CD14-positive monocyte (primary cell): ENCODE data around the gene PCBP3. TPM values are rescaled to one million over a fixed set of nuclear protein-coding genes. Genes with fewer than 3 reads are reported as not detected.

ENCODE experiments used
- DNase-seq, 3 donors: peaks; one replicate each; pipeline ENCODE4 v3.0.0-alpha.2; 2011 to 2022
- H2AFZ ChIP-seq: 2 replicates; pipeline ENCODE4 v1.6.0; 2012; ENCODE audit warnings: mild to moderate bottlenecking, low read depth, low read length, inconsistent platforms; ENCODE audit not compliant: insufficient read depth, poor library complexity, severe bottlenecking
- H3K27ac ChIP-seq, 2 donors: 1 replicate in 1 of 2; 2 replicates in 1 of 2; pipeline ENCODE4 v1.5.1; 2012 to 2013; ENCODE audit warnings: low read length in 2 of 2, control low read depth in 1 of 2, inconsistent platforms in 1 of 2, low read depth in 1 of 2, mild to moderate bottlenecking in 1 of 2
- H3K27me3 ChIP-seq, 2 donors: one replicate each; pipeline versions ENCODE4 v1.6.0 to v1.6.1; 2011 to 2013; ENCODE audit warnings: low read length in 2 of 2; ENCODE audit not compliant: control insufficient read depth in 2 of 2, insufficient read depth in 2 of 2
- H3K36me3 ChIP-seq, 2 donors: replicated peaks in 1 of 2; 1 replicate in 1 of 2; 2 replicates in 1 of 2; pipeline versions ENCODE4 v1.5.1 to v1.6.1; 2012 to 2013; ENCODE audit warnings: low read length in 2 of 2, control low read depth in 1 of 2, inconsistent platforms in 1 of 2, mild to moderate bottlenecking in 1 of 2; ENCODE audit not compliant: insufficient read depth in 2 of 2, control insufficient read depth in 1 of 2
- H3K4me1 ChIP-seq, 2 donors: 1 replicate in 1 of 2; 2 replicates in 1 of 2; pipeline versions ENCODE4 v1.5.1 to v1.6.1; 2012 to 2013; ENCODE audit warnings: low read length in 2 of 2, control low read depth in 1 of 2, inconsistent platforms in 1 of 2, mild to moderate bottlenecking in 1 of 2, moderate library complexity in 1 of 2; ENCODE audit not compliant: insufficient read depth in 2 of 2, control insufficient read depth in 1 of 2
- H3K4me2 ChIP-seq: replicated peaks from 2 replicates; pipeline ENCODE3; 2012; ENCODE audit warnings: low read length, moderate library complexity, mild to moderate bottlenecking; ENCODE audit not compliant: poor library complexity, severe bottlenecking; ENCODE audit errors: extremely low read depth
- H3K4me3 ChIP-seq, 3 experiments: fragments of 200-600 bp in 1 of 3; sonication (generic) in 1 of 3; replicated peaks in 1 of 3; 1 replicate in 2 of 3; 2 replicates in 1 of 3; pipeline ENCODE4 v1.5.1; 2011 to 2013; ENCODE audit warnings: low read length in 3 of 3, mild to moderate bottlenecking in 3 of 3, control low read depth in 2 of 3, low read depth in 2 of 3, inconsistent platforms in 1 of 3, moderate library complexity in 1 of 3
- H3K79me2 ChIP-seq: 2 replicates; pipeline ENCODE4 v1.6.0; 2012; ENCODE audit warnings: mild to moderate bottlenecking, control low read depth, inconsistent platforms, low read length, moderate library complexity; ENCODE audit not compliant: insufficient read depth
- H3K9ac ChIP-seq: 2 replicates; pipeline ENCODE4 v1.6.0; 2017; ENCODE audit warnings: low read length, mild to moderate bottlenecking; ENCODE audit not compliant: insufficient read depth, poor library complexity, severe bottlenecking
- H3K9me3 ChIP-seq, 2 donors: replicated peaks in 1 of 2; 1 replicate in 1 of 2; 2 replicates in 1 of 2; pipeline versions ENCODE4 v1.5.1 to v1.6.1; 2012 to 2013; ENCODE audit warnings: low read length in 2 of 2, control low read depth in 1 of 2; ENCODE audit not compliant: control insufficient read depth in 1 of 2, insufficient read depth in 1 of 2
- H4K20me1 ChIP-seq: 2 replicates; pipeline ENCODE4 v1.6.0; 2012; ENCODE audit warnings: mild to moderate bottlenecking, low read length, control low read depth, moderate library complexity; ENCODE audit not compliant: insufficient read depth
- H3K27ac Mint-ChIP-seq, 7 donors: one replicate each; pipeline ENCODE4 v1.8.0; 2020; ENCODE audit warnings: mild to moderate bottlenecking in 7 of 7, mixed read lengths in 7 of 7, moderate library complexity in 6 of 7, inconsistent platforms in 2 of 7
- H3K27me3 Mint-ChIP-seq, 3 donors: one replicate each; pipeline ENCODE4 v1.8.0; 2021 to 2022; ENCODE audit warnings: low read depth in 3 of 3, mild to moderate bottlenecking in 3 of 3, mixed read lengths in 3 of 3, moderate library complexity in 3 of 3, inconsistent platforms in 1 of 3
- H3K36me3 Mint-ChIP-seq, 2 donors: one replicate each; pipeline ENCODE4 v1.8.0; 2020; ENCODE audit warnings: mixed read lengths in 2 of 2, inconsistent platforms in 1 of 2, mild to moderate bottlenecking in 1 of 2
- H3K4me1 Mint-ChIP-seq: one replicate; pipeline ENCODE4 v1.8.0; 2020; ENCODE audit warnings: mild to moderate bottlenecking, mixed read lengths
- H3K4me3 Mint-ChIP-seq, 2 donors: one replicate each; pipeline ENCODE4 v1.8.0; 2020; ENCODE audit warnings: mild to moderate bottlenecking in 2 of 2, mixed read lengths in 2 of 2, moderate library complexity in 1 of 2
- H3K9me3 Mint-ChIP-seq, 7 donors: one replicate each; pipeline ENCODE4 v1.8.0; 2020 to 2022; ENCODE audit warnings: mixed read lengths in 7 of 7, mild to moderate bottlenecking in 6 of 7, moderate library complexity in 6 of 7, inconsistent platforms in 2 of 7
- CTCF ChIP-seq: fragments of 200-600 bp; IDR thresholded peaks from one replicate; pipeline ENCODE4 v1.8.0; 2022; ENCODE audit warnings: antibody characterized with exemption, mild to moderate bottlenecking
- WGBS: methylation state at CpG from one replicate; pipeline ENCODE4 v1.1.5; 2013; ENCODE audit warnings: missing lambda C conversion rate; ENCODE audit not compliant: insufficient coverage; 5-methylcytosine and 5-hydroxymethylcytosine counted together
- intact Hi-C, 2 donors: fragments of 100-400 bp; cut with micrococcal nuclease; formaldehyde crosslinking; loops; one replicate each; pipeline versions ENCODE4 v1.15.0 to v1.15.1; 2023
- polyA plus RNA-seq, 3 donors: library from polyadenylated mRNA; depleted of rRNA in 1 of 3; unstranded in 2 of 3; stranded (reverse) in 1 of 3; fragments of 300-500 nt in 2 of 3; fragments of >200 nt in 1 of 3; fragmentation: Illumina TruSeq in 2 of 3; gene quantifications; 1 replicate in 2 of 3; 2 replicates in 1 of 3; pipeline ENCODE4 v1.2.3, GENCODE V29; 2012 to 2021

PCBP3 gene
- polyA plus RNA-seq, 3 donors, result 0.34 to 0.49 TPM; not detected in 1

GRCh38 chr21:45833414-45833813 is 189.9 kb downstream of the PCBP3 start:
- peaks cover 18 to 32% (median 28%) of the 10 kb centered on the region in 7 donors for H3K9me3 Mint-ChIP-seq
- Histone ChIP-seq H3K27me3 (no peaks in the 10 kb centered on the region), H3K9ac (no peak overlapping the region), H3K27ac (no peak overlapping the region), H2AFZ (no peak overlapping the region), H3K79me2 (no peaks in the 10 kb centered on the region), H3K36me3 (no peaks in the 10 kb centered on the region), H3K9me3 (peaks cover 21 to 37% of the 10 kb centered on the region in 2 donors), H3K4me3 (no peak overlapping the region), H3K4me1 (no peaks in the 10 kb centered on the region), H3K4me2 (no peak overlapping the region), H4K20me1 (no peaks in the 10 kb centered on the region)
- TF ChIP-seq CTCF, result no peak
- H3K4me1 Mint-ChIP-seq, result no peaks in the 10 kb centered on the region
- H3K36me3 Mint-ChIP-seq, result peaks cover 0 to 5% of the 10 kb centered on the region in 2 donors
- no peak overlapping the region for H3K4me3 Mint-ChIP-seq
- no peak for DNase-seq
- 92% methylated on average over 5 of the region's 6 CpGs for WGBS
- intact Hi-C loops, result no loop called here
- no peaks in the 10 kb centered on the region for H3K27me3 Mint-ChIP-seq
- H3K27ac Mint-ChIP-seq, result no peak overlapping the region

GRCh38 chr21:45834026-45834715 is 190.6 kb downstream of the PCBP3 start:
- H3K79me2 ChIP-seq, result no peaks in the 10 kb centered on the region
- peaks cover 18 to 32% (median 28%) of the 10 kb centered on the region in 7 donors for H3K9me3 Mint-ChIP-seq
- H3K4me1 ChIP-seq, result no peaks in the 10 kb centered on the region
- no peak overlapping the region for H3K9ac ChIP-seq
- 96% methylated on average over 23 of the region's 24 CpGs for WGBS
- H3K27me3 Mint-ChIP-seq, result no peaks in the 10 kb centered on the region
- TF ChIP-seq CTCF, result no peak
- H4K20me1 ChIP-seq, result no peaks in the 10 kb centered on the region
- H3K4me3 Mint-ChIP-seq, result no peak overlapping the region
- no peak for DNase-seq
- peaks cover 0 to 5% of the 10 kb centered on the region in 2 donors for H3K36me3 Mint-ChIP-seq
- no peak overlapping the region for H2AFZ ChIP-seq
- intact Hi-C loops, result no loop called here
- H3K4me1 Mint-ChIP-seq, result no peaks in the 10 kb centered on the region
- no peak overlapping the region for H3K4me3 ChIP-seq
- no peaks in the 10 kb centered on the region for H3K27me3 ChIP-seq
- H3K36me3 ChIP-seq, result no peaks in the 10 kb centered on the region
- H3K4me2 ChIP-seq, result no peak overlapping the region
- H3K9me3 ChIP-seq, result peaks cover 21 to 37% of the 10 kb centered on the region in 2 donors
- no peak overlapping the region for H3K27ac ChIP-seq
- H3K27ac Mint-ChIP-seq, result no peak overlapping the region
